SK-N-SH (cell line): ENCODE results near the gene STAP2. TPM values are rescaled to one million over a fixed set of nuclear protein-coding genes. Genes with fewer than 3 reads are reported as not detected.
"Not testable (repeated sequence)": the region's sequence is repeated elsewhere in the genome, so short reads cannot be mapped to it uniquely, and the experiment has no call there.

Experiments
- CTCF ChIA-PET: fragments of 300-600, 350-600 bp; formaldehyde crosslinking; extraction: SDS; loops from one replicate; lab custom pipeline; 2021; lab: Yijun Ruan, JAX
- POLR2A ChIA-PET: fragments of 350-600 bp; sonication (Branson Sonifier 250); formaldehyde crosslinking; extraction: SDS; loops from one replicate; lab custom pipeline; 2020; ENCODE audit warnings: antibody characterized with exemption, inconsistent platforms; lab: Yijun Ruan, JAX
- DNase-seq: peaks from one replicate; pipeline ENCODE4 v3.0.0; 2012
- H2AFZ ChIP-seq: fragments of 200-600 bp; sonication (generic); 2 replicates; pipeline ENCODE4 v1.8.1; 2016; ENCODE audit warnings: antibody characterized with exemption, mild to moderate bottlenecking, low read depth
- H3F3A ChIP-seq: fragments of 200-600 bp; sonication (generic); replicated peaks from 2 replicates; pipeline ENCODE3; 2016; ENCODE audit warnings: antibody characterized with exemption, mild to moderate bottlenecking; ENCODE audit not compliant: insufficient read depth
- H3K27ac ChIP-seq, 2 experiments: fragments of 200-500 bp in 1 of 2; fragments of 200-600 bp in 1 of 2; sonication (Bioruptor generic) in 1 of 2; sonication (generic), shearing (Covaris generic) in 1 of 2; 2 replicates each; pipeline versions ENCODE4 v1.5.1 to v1.6.1; 2014 to 2016; ENCODE audit warnings: low read depth in 2 of 2, inconsistent platforms in 1 of 2, low read length in 1 of 2, mild to moderate bottlenecking in 1 of 2, mixed read lengths in 1 of 2
- H3K27me3 ChIP-seq: fragments of 200-600 bp; sonication (generic), shearing (Covaris generic); 2 replicates; pipeline ENCODE4 v1.6.1; 2016; ENCODE audit warnings: mixed run types; ENCODE audit not compliant: insufficient read depth
- H3K36me3 ChIP-seq, 2 experiments: fragments of 200-500 bp in 1 of 2; fragments of 200-600 bp in 1 of 2; sonication (Bioruptor generic) in 1 of 2; sonication (generic) in 1 of 2; replicated peaks in 1 of 2; 2 replicates each; pipeline versions ENCODE3 to v1.5.1; 2014 to 2016; ENCODE audit warnings: low read length in 1 of 2, mild to moderate bottlenecking in 1 of 2; ENCODE audit not compliant: insufficient read depth in 2 of 2, control insufficient read depth in 1 of 2
- H3K4me1 ChIP-seq, 2 experiments: fragments of 200-500 bp in 1 of 2; fragments of 200-600 bp in 1 of 2; sonication (Bioruptor generic) in 1 of 2; sonication (generic), shearing (Covaris generic) in 1 of 2; 2 replicates each; pipeline versions ENCODE4 v1.5.1 to v1.6.1; 2014 to 2016; ENCODE audit warnings: low read depth in 1 of 2, low read length in 1 of 2, mixed run types in 1 of 2; ENCODE audit not compliant: insufficient read depth in 2 of 2, control insufficient read depth in 1 of 2
- H3K4me2 ChIP-seq: fragments of 200-600 bp; sonication (generic), shearing (Covaris generic); 2 replicates; pipeline ENCODE4 v1.6.1; 2017; ENCODE audit warnings: mixed run types
- H3K4me3 ChIP-seq, 2 experiments: fragments of 200-500 bp in 1 of 2; fragments of 200-600 bp in 1 of 2; sonication (Bioruptor generic) in 1 of 2; sonication (generic), shearing (Covaris generic) in 1 of 2; 2 replicates each; pipeline versions ENCODE4 v1.5.1 to v1.8.1; 2014 to 2016; ENCODE audit warnings: low read depth in 2 of 2, inconsistent platforms in 1 of 2, low read length in 1 of 2, mild to moderate bottlenecking in 1 of 2, mixed read lengths in 1 of 2, moderate library complexity in 1 of 2
- H3K79me2 ChIP-seq: fragments of 200-600 bp; sonication (generic); 2 replicates; pipeline ENCODE4 v1.8.1; 2017; ENCODE audit warnings: mild to moderate bottlenecking; ENCODE audit not compliant: insufficient read depth
- H3K9ac ChIP-seq: fragments of 200-600 bp; sonication (generic); 2 replicates; pipeline ENCODE4 v1.6.1; 2017; ENCODE audit warnings: mixed run types
- H3K9me2 ChIP-seq: fragments of 200-600 bp; sonication (generic); 2 replicates; pipeline ENCODE4 v1.6.1; 2017; ENCODE audit warnings: mixed run types
- H3K9me3 ChIP-seq: fragments of 200-600 bp; sonication (generic); 2 replicates; pipeline ENCODE4 v1.6.1; 2017; ENCODE audit warnings: mixed run types, mild to moderate bottlenecking, moderate library complexity
- H4K20me1 ChIP-seq: fragments of 200-600 bp; sonication (generic); 2 replicates; pipeline ENCODE4 v1.6.1; 2017; ENCODE audit warnings: mild to moderate bottlenecking, mixed run types; ENCODE audit not compliant: insufficient read depth
- ELF1 ChIP-seq: IDR thresholded peaks from 2 replicates; pipeline ENCODE4 v1.4.0; 2012
- EP300 ChIP-seq, 2 experiments: IDR thresholded peaks; 2 replicates each; pipeline versions ENCODE4 v1.4.0 to v1.6.1; 2012; ENCODE audit warnings: borderline replicate concordance in 1 of 2, low read depth in 1 of 2, low read length in 1 of 2
- EZH2phosphoT487 ChIP-seq: fragments of 200-600 bp; sonication (generic); IDR thresholded peaks from 2 replicates; pipeline ENCODE4 v1.6.1; 2017; ENCODE audit warnings: low read depth, mixed run types, mild to moderate bottlenecking, antibody characterized with exemption, moderate library complexity, borderline replicate concordance
- MEF2A ChIP-seq: IDR thresholded peaks from 2 replicates; pipeline ENCODE4 v1.4.0; 2012; ENCODE audit warnings: low read depth, borderline replicate concordance
- RAD21 ChIP-seq: IDR thresholded peaks from 2 replicates; pipeline ENCODE4 v1.6.1; 2012; ENCODE audit warnings: mild to moderate bottlenecking, low read length
- RCOR1 ChIP-seq: fragments of 150-350 bp; IDR thresholded peaks from 2 replicates; pipeline ENCODE4 v1.6.1; 2017; ENCODE audit warnings: antibody characterized with exemption, low read length
- RFX5 ChIP-seq: IDR thresholded peaks from 2 replicates; pipeline ENCODE4 v1.6.1; 2012; ENCODE audit warnings: mild to moderate bottlenecking, improper control_type of control experiment, low read length
- SIN3A ChIP-seq: IDR thresholded peaks from 2 replicates; pipeline ENCODE4 v1.6.1; 2012; ENCODE audit warnings: low read depth, mild to moderate bottlenecking, low read length, moderate library complexity, borderline replicate concordance
- TAF1 ChIP-seq: IDR thresholded peaks from 2 replicates; pipeline ENCODE4 v1.6.1; 2012; ENCODE audit warnings: low read depth, mild to moderate bottlenecking, low read length, moderate library complexity, borderline replicate concordance
- WGBS: methylation state at CpG from one replicate; pipeline ENCODE4 v1.1.6; 2017; ENCODE audit warnings: low lambda C conversion rate; 5-methylcytosine and 5-hydroxymethylcytosine counted together
- polyA plus RNA-seq, 3 experiments: library from polyadenylated mRNA; depleted of rRNA; stranded (reverse); fragments of >200 nt; gene quantifications; 2 replicates each; pipeline ENCODE4 v1.2.3, GENCODE V29; 2012
- TF ChIP-seq, protein P1 (sequence below): fragments of 200-600 bp; sonication (generic); IDR thresholded peaks from 2 replicates; pipeline ENCODE4 v1.6.1; 2017; ENCODE audit warnings: antibody characterized with exemption, mild to moderate bottlenecking, moderate library complexity
- TF ChIP-seq, protein P2 (sequence below): IDR thresholded peaks from 2 replicates; pipeline ENCODE4 v1.4.0; 2012; ENCODE audit warnings: low read depth, borderline replicate concordance
- TF ChIP-seq, protein P3 (sequence below): IDR thresholded peaks from 2 replicates; pipeline ENCODE4; 2012

The STAP2 gene
- polyA plus RNA-seq, 1 of the 3 experiments (the other 2 are of a cell fraction), result 7.6 TPM

DNA sequence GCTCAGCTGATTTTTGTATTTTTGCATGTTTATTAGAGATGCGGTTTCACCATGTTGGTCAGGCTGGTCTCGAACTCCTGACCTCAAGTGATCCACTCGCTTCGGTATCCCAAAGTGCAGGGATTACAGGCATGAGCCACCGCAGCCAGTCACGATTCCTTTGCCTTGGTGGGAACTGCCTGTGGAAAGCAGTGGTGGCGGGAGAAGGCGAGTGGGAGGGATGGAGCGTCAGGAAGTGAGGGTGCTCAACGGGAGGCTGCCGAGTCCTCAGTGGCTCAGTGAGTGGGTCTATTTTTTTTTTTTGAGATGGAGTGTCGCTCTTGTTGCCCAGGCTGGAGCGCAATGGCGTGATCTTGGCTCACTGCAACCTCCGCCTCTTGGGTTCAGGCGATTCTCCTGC is 10.6 kb upstream of the STAP2 start:
- H2AFZ ChIP-seq, DNase-seq, H3K27me3 ChIP-seq, H3K27ac ChIP-seq, H3K79me2 ChIP-seq, H3K4me1 ChIP-seq, H3K4me3 ChIP-seq, POLR2A ChIA-PET, H3K9me3 ChIP-seq, H4K20me1 ChIP-seq, H3K9me2 ChIP-seq, H3K4me2 ChIP-seq, H3K9ac ChIP-seq: not testable (repeated sequence)
- Histone ChIP-seq H3K36me3 (peaks cover 6 to 15% of the 10 kb centered on the region in 2 experiments), H3F3A (peaks cover 14% of the 10 kb centered on the region)
- 94% methylated on average over 16 of the region's 16 CpGs for WGBS
- CTCF ChIA-PET, result interaction anchor here (9.7 kb wide), 1 partner anchor 82 kb away, joined by 130 read pairs; no protein-coding TSS in a partner anchor

DNA sequence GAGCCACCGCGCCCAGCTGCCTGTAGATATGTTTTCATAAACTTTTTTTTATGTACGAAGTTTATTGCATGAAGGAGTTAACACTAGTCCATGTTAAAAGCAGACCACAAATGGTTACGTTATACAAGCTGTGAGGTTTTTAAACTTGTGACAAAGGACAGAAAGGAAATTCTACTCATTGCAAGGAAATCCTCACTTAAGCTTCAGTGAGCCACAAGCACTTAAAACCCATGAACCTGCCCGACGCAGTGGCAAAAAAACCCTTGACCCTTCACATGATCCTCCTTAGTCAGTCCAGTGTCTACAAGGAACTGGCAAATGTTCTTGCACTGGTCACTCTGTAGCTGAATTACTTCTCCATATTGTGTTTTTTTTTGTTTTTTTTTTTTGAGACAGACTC is 8.9 kb upstream of the STAP2 start:
- TF ChIP-seq MEF2A (no peak), EZH2phosphoT487 (no peak), ELF1 (no peak), RFX5 (no peak), SIN3A (no peak), RCOR1 (no peak), TAF1 (no peak), RAD21 (no peak), EP300 (IDR thresholded peaks at IDR 0.05; ENCODE audit: borderline replicate concordance in 1 of 2, low read depth in 1 of 2, low read length in 1 of 2) (no peak)
- TF ChIP-seq, protein P1, sequence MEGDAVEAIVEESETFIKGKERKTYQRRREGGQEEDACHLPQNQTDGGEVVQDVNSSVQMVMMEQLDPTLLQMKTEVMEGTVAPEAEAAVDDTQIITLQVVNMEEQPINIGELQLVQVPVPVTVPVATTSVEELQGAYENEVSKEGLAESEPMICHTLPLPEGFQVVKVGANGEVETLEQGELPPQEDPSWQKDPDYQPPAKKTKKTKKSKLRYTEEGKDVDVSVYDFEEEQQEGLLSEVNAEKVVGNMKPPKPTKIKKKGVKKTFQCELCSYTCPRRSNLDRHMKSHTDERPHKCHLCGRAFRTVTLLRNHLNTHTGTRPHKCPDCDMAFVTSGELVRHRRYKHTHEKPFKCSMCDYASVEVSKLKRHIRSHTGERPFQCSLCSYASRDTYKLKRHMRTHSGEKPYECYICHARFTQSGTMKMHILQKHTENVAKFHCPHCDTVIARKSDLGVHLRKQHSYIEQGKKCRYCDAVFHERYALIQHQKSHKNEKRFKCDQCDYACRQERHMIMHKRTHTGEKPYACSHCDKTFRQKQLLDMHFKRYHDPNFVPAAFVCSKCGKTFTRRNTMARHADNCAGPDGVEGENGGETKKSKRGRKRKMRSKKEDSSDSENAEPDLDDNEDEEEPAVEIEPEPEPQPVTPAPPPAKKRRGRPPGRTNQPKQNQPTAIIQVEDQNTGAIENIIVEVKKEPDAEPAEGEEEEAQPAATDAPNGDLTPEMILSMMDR, result no peak
- TF ChIP-seq, protein P2, sequence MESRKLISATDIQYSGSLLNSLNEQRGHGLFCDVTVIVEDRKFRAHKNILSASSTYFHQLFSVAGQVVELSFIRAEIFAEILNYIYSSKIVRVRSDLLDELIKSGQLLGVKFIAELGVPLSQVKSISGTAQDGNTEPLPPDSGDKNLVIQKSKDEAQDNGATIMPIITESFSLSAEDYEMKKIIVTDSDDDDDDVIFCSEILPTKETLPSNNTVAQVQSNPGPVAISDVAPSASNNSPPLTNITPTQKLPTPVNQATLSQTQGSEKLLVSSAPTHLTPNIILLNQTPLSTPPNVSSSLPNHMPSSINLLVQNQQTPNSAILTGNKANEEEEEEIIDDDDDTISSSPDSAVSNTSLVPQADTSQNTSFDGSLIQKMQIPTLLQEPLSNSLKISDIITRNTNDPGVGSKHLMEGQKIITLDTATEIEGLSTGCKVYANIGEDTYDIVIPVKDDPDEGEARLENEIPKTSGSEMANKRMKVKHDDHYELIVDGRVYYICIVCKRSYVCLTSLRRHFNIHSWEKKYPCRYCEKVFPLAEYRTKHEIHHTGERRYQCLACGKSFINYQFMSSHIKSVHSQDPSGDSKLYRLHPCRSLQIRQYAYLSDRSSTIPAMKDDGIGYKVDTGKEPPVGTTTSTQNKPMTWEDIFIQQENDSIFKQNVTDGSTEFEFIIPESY, result no peak
- TF ChIP-seq, protein P3, sequence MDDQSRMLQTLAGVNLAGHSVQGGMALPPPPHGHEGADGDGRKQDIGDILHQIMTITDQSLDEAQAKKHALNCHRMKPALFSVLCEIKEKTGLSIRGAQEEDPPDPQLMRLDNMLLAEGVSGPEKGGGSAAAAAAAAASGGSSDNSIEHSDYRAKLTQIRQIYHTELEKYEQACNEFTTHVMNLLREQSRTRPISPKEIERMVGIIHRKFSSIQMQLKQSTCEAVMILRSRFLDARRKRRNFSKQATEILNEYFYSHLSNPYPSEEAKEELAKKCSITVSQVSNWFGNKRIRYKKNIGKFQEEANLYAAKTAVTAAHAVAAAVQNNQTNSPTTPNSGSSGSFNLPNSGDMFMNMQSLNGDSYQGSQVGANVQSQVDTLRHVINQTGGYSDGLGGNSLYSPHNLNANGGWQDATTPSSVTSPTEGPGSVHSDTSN, result no peak
- no peak for DNase-seq
- Histone ChIP-seq H3K4me2 (no peak overlapping the region), H3K27ac (no peak overlapping the region), H3K9me2 (no peaks in the 10 kb centered on the region), H3K79me2 (0 out of 2 replicates have a peak, but pooled peaks cover 5% of the 10 kb centered on the region), H3K4me3 (no peak overlapping the region), H3K9me3 (no peaks in the 10 kb centered on the region), H3K27me3 (no peaks in the 10 kb centered on the region), H2AFZ (no peak overlapping the region), H3F3A (peaks cover 12% of the 10 kb centered on the region), H3K9ac (no peak overlapping the region), H4K20me1 (no peaks in the 10 kb centered on the region), H3K36me3 (peaks cover 2 to 11% of the 10 kb centered on the region in 2 experiments), H3K4me1 (peaks cover 0 to 6% of the 10 kb centered on the region in 2 experiments; a peak in 1 of 4 replicates)
- ChIA-PET POLR2A (interaction anchor here (0.6 to 0.7 kb wide), 2 partner anchors 44 to 84 kb away, joined by 3 read pairs; no protein-coding TSS in a partner anchor), CTCF (interaction anchor here (1.6 to 9.7 kb wide), 2 partner anchors 16 to 80 kb away, joined by 5 to 130 read pairs; no protein-coding TSS in a partner anchor)
- WGBS, result 81% methylated on average over 6 of the region's 6 CpGs
